GM12892 (cell line): ENCODE results near the gene CST3.

ENCODE experiments used
- DNase-seq: peaks from one replicate; pipeline ENCODE4 v3.0.0; 2011; ENCODE audit not compliant: insufficient read length
- FAIRE-seq: peaks from 2 replicates; lab custom pipeline; 2011; peaks lifted over from hg19 to GRCh38; lab: Jason Lieb, UNC
- POLR2A ChIP-seq: IDR thresholded peaks from 2 replicates; pipeline ENCODE4 v1.6.1; 2011; ENCODE audit warnings: low read depth, low read length, control low read depth
- POLR2AphosphoS5 ChIP-seq: IDR thresholded peaks from 2 replicates; pipeline ENCODE4 v1.6.1; 2011; ENCODE audit warnings: low read depth, low read length, control low read depth
- TAF1 ChIP-seq: IDR thresholded peaks from 2 replicates; pipeline ENCODE4 v1.6.1; 2011; ENCODE audit warnings: low read depth, mild to moderate bottlenecking, control low read depth, low read length, borderline replicate concordance

Gene CST3

DNA sequence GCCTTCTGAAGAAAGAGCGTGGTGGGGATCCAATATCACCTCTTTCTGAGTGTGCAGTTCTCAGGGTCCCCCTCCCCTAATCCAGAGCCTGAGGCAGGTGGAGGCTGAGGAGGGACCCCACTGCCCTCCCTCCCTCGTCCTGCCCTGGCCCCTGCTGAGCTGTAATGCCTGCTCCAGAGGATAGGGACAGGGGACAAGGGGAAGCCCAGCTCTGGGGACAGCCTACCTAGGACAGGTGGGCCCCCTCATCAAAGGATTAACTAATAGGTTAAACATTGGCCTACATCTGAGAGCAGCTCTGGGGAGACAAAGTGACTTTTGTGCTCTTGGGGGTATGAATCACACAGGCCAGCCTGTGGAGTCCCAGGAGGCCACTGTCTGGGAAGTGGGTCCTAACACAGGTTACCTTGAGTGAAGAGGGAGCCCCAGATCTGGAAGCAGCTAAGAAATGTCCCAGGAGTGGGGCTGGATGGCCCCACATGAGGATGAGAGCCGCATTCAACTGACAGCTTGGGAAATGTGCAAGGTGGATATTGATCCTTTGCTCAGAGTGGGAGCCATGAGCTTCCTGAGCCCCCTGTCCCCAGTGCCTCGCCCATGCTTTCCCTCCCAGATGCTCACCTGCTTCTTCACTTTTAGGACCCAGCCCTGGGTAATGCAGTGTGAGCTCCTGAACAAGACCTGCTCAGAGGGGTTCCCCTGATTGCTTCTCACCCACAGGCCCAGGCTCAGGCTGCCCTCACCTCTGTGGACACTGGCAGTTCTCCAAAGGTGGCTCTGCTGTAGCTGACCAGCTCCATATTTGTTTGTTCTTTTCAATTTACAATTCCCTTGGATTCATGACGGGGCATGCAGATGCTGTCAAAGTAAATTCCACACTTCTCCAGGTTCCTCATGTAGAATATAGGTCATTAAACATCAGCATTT, 51.7 kb downstream of the CST3 start:
- FAIRE-seq, result no peak
- no peak for TF ChIP-seq POLR2AphosphoS5
- TF ChIP-seq POLR2A, result no peak
- no peak for TF ChIP-seq TAF1

DNA sequence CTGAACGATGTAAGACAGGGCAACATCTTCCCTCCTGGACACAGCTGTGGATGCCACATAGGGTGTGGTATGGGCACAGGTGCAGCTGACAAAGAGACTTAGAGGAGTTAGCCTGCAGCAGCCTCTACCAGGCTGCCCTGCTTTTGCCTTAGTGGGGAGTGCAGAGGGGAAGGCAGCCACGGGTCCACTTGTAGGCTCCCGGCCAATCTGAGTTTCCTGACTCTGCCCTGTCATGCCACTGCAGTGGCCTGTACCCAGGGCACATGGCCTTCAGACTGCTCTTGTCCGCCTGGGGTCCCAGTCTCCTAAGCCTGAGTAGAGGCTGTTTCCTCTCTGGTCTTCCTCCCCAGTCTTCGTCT, 52.3 kb downstream of the CST3 start:
- TF ChIP-seq POLR2AphosphoS5 (no peak), POLR2A (no peak)
- DNase-seq (no peak), FAIRE-seq (no peak)

More for the DNA sequence above, 51.7 kb downstream of the CST3 start:
- no peak for DNase-seq

DNA sequence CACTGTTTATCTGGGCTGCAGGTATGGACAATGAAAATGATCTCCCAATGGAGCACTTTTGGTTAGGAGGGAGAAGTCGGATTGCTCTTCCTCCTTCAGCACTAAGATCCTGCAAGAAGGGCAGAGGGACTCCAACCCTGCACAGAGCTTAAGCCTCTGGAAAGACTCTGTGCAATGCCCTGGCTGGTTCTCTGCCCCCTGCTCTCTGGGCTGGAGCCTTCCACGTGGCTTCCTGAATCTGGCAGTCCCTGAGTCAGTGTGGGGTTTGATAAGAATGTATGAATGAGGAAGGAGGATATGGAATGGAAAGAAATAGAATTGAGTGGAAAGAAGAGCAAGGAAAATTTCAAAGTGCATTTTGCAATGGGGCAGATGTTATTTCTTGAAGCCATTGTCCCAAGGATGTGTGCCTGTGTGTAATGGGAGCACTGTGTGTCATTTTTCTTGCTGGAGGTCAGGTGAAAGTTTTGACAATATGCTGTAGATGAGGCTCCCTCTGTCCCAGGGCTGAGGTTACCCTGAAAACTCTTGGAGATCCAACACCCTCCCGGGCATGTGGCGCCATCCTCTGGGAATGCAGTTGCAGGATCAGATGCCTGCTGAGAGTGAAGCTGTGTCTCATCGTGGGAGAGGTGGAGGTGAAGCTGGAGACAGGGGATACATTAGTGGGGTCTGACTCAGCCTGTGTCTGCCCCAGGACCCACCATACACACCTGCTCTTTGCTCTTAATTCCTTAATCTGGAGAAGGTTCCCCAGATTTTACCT, 53.1 kb downstream of the CST3 start:
- FAIRE-seq, result no peak

More for the DNA sequence above, 53.1 kb downstream of the CST3 start:
- TF ChIP-seq POLR2AphosphoS5, result no peak
- no peak for TF ChIP-seq TAF1
- no peak for TF ChIP-seq POLR2A
- DNase-seq, result no peak
